H9 (cell line): ENCODE measurements around the gene CHID1. TPM values are rescaled to one million over a fixed set of nuclear protein-coding genes. Genes with fewer than 3 reads are reported as not detected.
A peak's percentile ranks its signal among the peaks of the same experiment; 100 is the strongest.

ENCODE experiments used
- DNase-seq: peaks from one replicate; pipeline ENCODE4 v3.0.0-alpha.2; 2017
- H2AFZ ChIP-seq: one replicate; pipeline ENCODE4 v1.6.1; 2013; ENCODE audit warnings: mild to moderate bottlenecking, low read length, control low read depth, moderate library complexity
- H2AK5ac ChIP-seq: 2 replicates; pipeline ENCODE4 v1.6.1; 2013; ENCODE audit warnings: low read length, control low read depth, mixed read lengths; ENCODE audit not compliant: insufficient read length
- H2BK120ac ChIP-seq: one replicate; pipeline ENCODE4 v1.6.1; 2013; ENCODE audit warnings: low read depth, mild to moderate bottlenecking, low read length, control low read depth, inconsistent platforms; ENCODE audit not compliant: poor library complexity, severe bottlenecking
- H2BK12ac ChIP-seq: 2 replicates; pipeline ENCODE4 v1.6.1; 2013; ENCODE audit warnings: low read length, control low read depth, mixed read lengths, low read depth; ENCODE audit not compliant: insufficient read length
- H2BK15ac ChIP-seq: 2 replicates; pipeline ENCODE4 v1.6.1; 2013; ENCODE audit warnings: low read depth, low read length, control low read depth
- H2BK20ac ChIP-seq: one replicate; pipeline ENCODE4 v1.6.1; 2013; ENCODE audit warnings: low read depth, mild to moderate bottlenecking, low read length, control low read depth, inconsistent platforms; ENCODE audit not compliant: poor library complexity, severe bottlenecking
- H2BK5ac ChIP-seq: 2 replicates; pipeline ENCODE4 v1.6.1; 2013; ENCODE audit warnings: low read length, control low read depth, mixed read lengths; ENCODE audit not compliant: insufficient read length
- H3K14ac ChIP-seq: 2 replicates; pipeline ENCODE4 v1.6.1; 2013; ENCODE audit warnings: low read length, control low read depth; ENCODE audit not compliant: insufficient read depth
- H3K18ac ChIP-seq: 2 replicates; pipeline ENCODE4 v1.6.1; 2013; ENCODE audit warnings: low read depth, mild to moderate bottlenecking, mixed read lengths, low read length, control low read depth; ENCODE audit not compliant: insufficient read length
- H3K23ac ChIP-seq: 2 replicates; pipeline ENCODE4 v1.6.1; 2013; ENCODE audit warnings: low read length, control low read depth, mixed read lengths, low read depth; ENCODE audit not compliant: insufficient read length
- H3K23me2 ChIP-seq: 2 replicates; pipeline ENCODE4 v1.6.1; 2013; ENCODE audit warnings: low read depth, mild to moderate bottlenecking, mixed read lengths, low read length, control low read depth; ENCODE audit not compliant: insufficient read length, poor library complexity, severe bottlenecking
- H3K27ac ChIP-seq: 2 replicates; pipeline ENCODE4 v1.5.1; 2013; ENCODE audit warnings: low read length, control low read depth, mixed read lengths, low read depth; ENCODE audit not compliant: insufficient read length
- H3K27me3 ChIP-seq: 2 replicates; pipeline ENCODE4 v1.6.1; 2013; ENCODE audit warnings: low read length, control low read depth, inconsistent platforms; ENCODE audit not compliant: insufficient read depth
- H3K4ac ChIP-seq: 2 replicates; pipeline ENCODE4 v1.6.1; 2013; ENCODE audit warnings: low read depth, mild to moderate bottlenecking, control low read depth, inconsistent platforms, low read length, moderate library complexity
- H3K4me1 ChIP-seq: 2 replicates; pipeline ENCODE4 v1.6.1; 2013; ENCODE audit warnings: low read length, control low read depth, inconsistent platforms; ENCODE audit not compliant: insufficient read depth
- H3K4me2 ChIP-seq: 2 replicates; pipeline ENCODE4 v1.6.1; 2013; ENCODE audit warnings: low read length, control low read depth, mixed read lengths; ENCODE audit not compliant: insufficient read length, insufficient read depth
- H3K56ac ChIP-seq: 2 replicates; pipeline ENCODE4 v1.6.1; 2013; ENCODE audit warnings: low read depth, mild to moderate bottlenecking, mixed read lengths, low read length, control low read depth; ENCODE audit not compliant: insufficient read length
- H3K79me1 ChIP-seq: 2 replicates; pipeline ENCODE4 v1.6.1; 2013; ENCODE audit warnings: low read depth, mild to moderate bottlenecking, moderate library complexity, low read length, control low read depth, inconsistent platforms; ENCODE audit not compliant: insufficient read depth, poor library complexity, severe bottlenecking
- H3K79me2 ChIP-seq: 2 replicates; pipeline ENCODE4 v1.6.1; 2013; ENCODE audit warnings: low read length, control low read depth, inconsistent platforms; ENCODE audit not compliant: insufficient read depth
- H3K9ac ChIP-seq: 2 replicates; pipeline ENCODE4 v1.6.1; 2013; ENCODE audit warnings: low read length, control low read depth, mixed read lengths; ENCODE audit not compliant: insufficient read length; ENCODE audit errors: extremely low read depth
- H3K9me3 ChIP-seq: one replicate; pipeline ENCODE4 v1.6.1; 2013; ENCODE audit warnings: low read depth, low read length, inconsistent platforms; ENCODE audit not compliant: control insufficient read depth
- H3T11ph ChIP-seq: one replicate; pipeline ENCODE4 v1.6.1; 2013; ENCODE audit warnings: mild to moderate bottlenecking, low read length, control low read depth, inconsistent platforms
- H4K20me1 ChIP-seq: one replicate; pipeline ENCODE4 v1.6.1; 2013; ENCODE audit not compliant: control insufficient read depth, insufficient read length, insufficient read depth
- H4K5ac ChIP-seq: 2 replicates; pipeline ENCODE4 v1.6.1; 2013; ENCODE audit warnings: low read depth, mild to moderate bottlenecking, mixed read lengths, low read length, control low read depth; ENCODE audit not compliant: insufficient read length
- H4K8ac ChIP-seq: replicated peaks from 2 replicates; pipeline ENCODE4 v1.6.1; 2013; ENCODE audit warnings: low read length, control low read depth, mixed read lengths, low read depth; ENCODE audit not compliant: insufficient read length
- H4K91ac ChIP-seq: 2 replicates; pipeline ENCODE4 v1.6.1; 2013; ENCODE audit warnings: low read depth, mild to moderate bottlenecking, moderate library complexity, mixed read lengths, low read length, control low read depth; ENCODE audit not compliant: insufficient read length
- H3K27ac Mint-ChIP-seq, 3 experiments: 2 replicates in 2 of 3; 3 replicates in 1 of 3; pipeline ENCODE4 v1.8.0; 2020 to 2021; ENCODE audit warnings: mixed read lengths in 3 of 3, mild to moderate bottlenecking in 1 of 3, moderate library complexity in 1 of 3
- H3K27me3 Mint-ChIP-seq: 2 replicates; pipeline ENCODE4 v1.8.0; 2021; ENCODE audit warnings: low read depth, mild to moderate bottlenecking, moderate library complexity, mixed read lengths
- H3K36me3 Mint-ChIP-seq, 3 experiments: 2 replicates in 2 of 3; 3 replicates in 1 of 3; pipeline ENCODE4 v1.8.0; 2020 to 2021; ENCODE audit warnings: low read depth in 3 of 3, mixed read lengths in 3 of 3; ENCODE audit not compliant: insufficient read depth in 1 of 3
- H3K4me1 Mint-ChIP-seq, 2 experiments: 2 replicates each; pipeline ENCODE4 v1.8.0; 2020; ENCODE audit warnings: mixed read lengths in 2 of 2
- H3K4me3 Mint-ChIP-seq, 2 experiments: 2 replicates in 1 of 2; 3 replicates in 1 of 2; pipeline ENCODE4 v1.8.0; 2020 to 2021; ENCODE audit warnings: mild to moderate bottlenecking in 2 of 2, mixed read lengths in 2 of 2, moderate library complexity in 1 of 2
- H3K9me3 Mint-ChIP-seq, 2 experiments: 2 replicates in 1 of 2; 3 replicates in 1 of 2; pipeline ENCODE4 v1.8.0; 2020; ENCODE audit warnings: mild to moderate bottlenecking in 2 of 2, mixed read lengths in 2 of 2, moderate library complexity in 1 of 2
- CTCF ChIP-seq: fragments of 200-600 bp; sonication (generic); conservative IDR thresholded peaks from 3 replicates; pipeline ENCODE4 v1.8.0; 2021; ENCODE audit warnings: antibody characterized with exemption, mild to moderate bottlenecking
- WGBS: extraction: QIAGEN DNeasy Blood & Tissue Kit; methylation state at CpG from one replicate; pipeline ENCODE4 v1.1.7; 2013; ENCODE audit warnings: missing lambda C conversion rate, low lambda C conversion rate, mixed read lengths; ENCODE audit not compliant: insufficient read length; ENCODE audit errors: extremely low coverage; 5-methylcytosine and 5-hydroxymethylcytosine counted together
- total RNA-seq: library from RNA; stranded (reverse); gene quantifications from 2 replicates; pipeline ENCODE4 v1.2.1, GENCODE V29; 2021

The CHID1 gene
- total RNA-seq, 1 experiment from 2014 or later: 89.4 TPM

- Histone ChIP-seq H3K4me2 (no peak overlapping the region), H3K4me1 (no peaks in the 10 kb centered on the region), H4K5ac (no peak overlapping the region), H3K4ac (no peak overlapping the region), H2BK5ac (no peak overlapping the region), H2AK5ac (no peak overlapping the region), H2BK20ac (no peak overlapping the region), H3K79me2 (no peaks in the 10 kb centered on the region; the same call in 1 of the 2 replicates), H3K27me3 (no peaks in the 10 kb centered on the region), H3K9ac (no peak overlapping the region), H3K18ac (no peak overlapping the region), H3K79me1 (peaks cover 2% of the 10 kb centered on the region), H2AFZ (no peak overlapping the region), H4K20me1 (no peaks in the 10 kb centered on the region), H2BK120ac (no peak overlapping the region), H4K8ac (no peak overlapping the region), H3T11ph (no peak overlapping the region), H4K91ac (no peak overlapping the region), H3K14ac (no peak overlapping the region), H2BK12ac (no peak overlapping the region), H2BK15ac (no peak overlapping the region), H3K23ac (no peak overlapping the region), H3K9me3 (no peaks in the 10 kb centered on the region), H3K27ac (no peak overlapping the region), H3K56ac (no peak overlapping the region), H3K23me2 (peaks cover 6% of the 10 kb centered on the region)
- H3K4me3 Mint-ChIP-seq: peak overlapping the region in 1 of 2 experiments; percentile 24; a peak in 2 of 5 replicates
- TF ChIP-seq CTCF: peak; percentile 56
- WGBS: no CpG with 5 or more reads among the region's 17 CpGs
- H3K27me3 Mint-ChIP-seq: no peaks in the 10 kb centered on the region
- peaks cover 16 to 29% of the 10 kb centered on the region in 2 experiments for H3K4me1 Mint-ChIP-seq
- peaks cover 10 to 52% (median 46%) of the 10 kb centered on the region in 3 experiments; a peak in 6 of 7 replicates for H3K36me3 Mint-ChIP-seq
- no peaks in the 10 kb centered on the region for H3K9me3 Mint-ChIP-seq
- peak overlapping the region in 2 of 3 experiments; percentile 53 to 70; a peak in 2 of 7 replicates for H3K27ac Mint-ChIP-seq
- DNase-seq: peak; percentile 72
Measured at GRCh38 chr11:838441-839279, 72.0 kb downstream of the CHID1 start.
